K562 (cell line): ENCODE results near the gene SNCB.

ENCODE experiments used
- CREB1 ChIP-seq, 2 experiments: sonication (generic) in 1 of 2; formaldehyde crosslinking in 1 of 2; IDR thresholded peaks; 2 replicates each; pipeline versions ENCODE4 v1.6.1 to v1.8.0; 2012 to 2022; ENCODE audit warnings: inconsistent platforms in 1 of 2, mild to moderate bottlenecking in 1 of 2, missing genetic modification reagents in 1 of 2, moderate library complexity in 1 of 2
- FOXA1 ChIP-seq: fragments of 450-650 bp; IDR thresholded peaks from 2 replicates; pipeline ENCODE4 v1.6.1; 2016; ENCODE audit warnings: mild to moderate bottlenecking, borderline replicate concordance
- KLF1 ChIP-seq: fragments of 450-650 bp; IDR thresholded peaks from 2 replicates; pipeline ENCODE4 v1.6.1; 2016; ENCODE audit warnings: missing genetic modification characterization, missing compliant biosample characterization
- NCOA1 ChIP-seq: fragments of 450-650 bp; IDR thresholded peaks from 2 replicates; pipeline ENCODE4 v1.6.1; 2016; ENCODE audit warnings: low read depth
- POLR2AphosphoS5 ChIP-seq: IDR thresholded peaks from 2 replicates; pipeline ENCODE4 v1.6.1; 2011; ENCODE audit warnings: mild to moderate bottlenecking, low read depth, low read length, moderate library complexity; ENCODE audit not compliant: control insufficient read depth, insufficient read depth
- RBBP5 ChIP-seq: fragments of 200-600 bp; sonication (generic); IDR thresholded peaks from 2 replicates; pipeline ENCODE4 v1.6.1; 2012; ENCODE audit warnings: borderline replicate concordance, mild to moderate bottlenecking, low read length, control low read depth, inconsistent platforms; ENCODE audit not compliant: insufficient read depth, poor library complexity, severe bottlenecking
- SETDB1 ChIP-seq: IDR thresholded peaks from one replicate; pipeline ENCODE4 v1.6.1; 2012; ENCODE audit warnings: low read length, control low read depth, inconsistent platforms
- ZKSCAN1 ChIP-seq: fragments of 150-350 bp; IDR thresholded peaks from 2 replicates; pipeline ENCODE4 v1.6.1; 2016; ENCODE audit warnings: low read depth, low read length
- ZNF274 ChIP-seq: IDR thresholded peaks from 2 replicates; pipeline ENCODE4 v1.6.1; 2011; ENCODE audit warnings: low read depth, mild to moderate bottlenecking, low read length, moderate library complexity, borderline replicate concordance
- TF ChIP-seq, protein P1 (sequence below), 3 experiments: IDR thresholded peaks in 2 of 3; conservative IDR thresholded peaks in 1 of 3; 2 replicates each; pipeline ENCODE4 v1.5.1; 2011 to 2012; ENCODE audit warnings: low read length in 3 of 3, mild to moderate bottlenecking in 3 of 3, control low read depth in 2 of 3, improper control_type of control experiment in 1 of 3, inconsistent platforms in 1 of 3, low read depth in 1 of 3, mixed read lengths in 1 of 3, moderate library complexity in 1 of 3; ENCODE audit not compliant: insufficient read depth in 2 of 3
- TF ChIP-seq, protein P2 (sequence below): sonication (generic); formaldehyde crosslinking; IDR thresholded peaks from 2 replicates; pipeline ENCODE4 v1.8.1; 2022; ENCODE audit warnings: missing genetic modification reagents

DNA sequence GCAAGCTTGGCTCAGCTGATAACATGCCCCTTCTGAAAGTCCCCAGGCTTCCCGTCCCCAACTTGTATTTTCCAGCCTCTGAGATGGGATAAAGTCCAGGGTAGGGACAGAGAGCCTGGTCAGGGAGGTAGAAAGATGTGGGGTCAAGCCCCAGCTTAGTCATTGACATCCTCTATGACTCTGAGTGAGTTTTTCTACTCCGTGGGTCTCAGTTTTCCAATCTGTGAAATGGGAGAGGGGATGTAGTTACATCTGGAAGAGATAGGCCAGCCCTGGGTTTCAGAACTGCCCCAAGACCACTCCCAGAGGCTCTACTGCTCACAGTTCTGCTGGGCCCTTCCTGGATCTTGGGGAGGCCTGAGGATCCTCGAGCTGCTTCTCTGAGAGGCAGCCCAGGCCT lies 23.5 kb downstream of the SNCB start:
- TF ChIP-seq SETDB1 (no peak), FOXA1 (no peak), POLR2AphosphoS5 (no peak), RBBP5 (no peak), KLF1 (tag) (no peak), ZNF274 (no peak), CREB1 (IDR thresholded peaks at IDR 0.05) (no peak), CREB1 (CRISPR knock-in tag; IDR thresholded peaks at IDR 0.05) (no peak), NCOA1 (no peak), ZKSCAN1 (no peak)
- TF ChIP-seq, protein P1, sequence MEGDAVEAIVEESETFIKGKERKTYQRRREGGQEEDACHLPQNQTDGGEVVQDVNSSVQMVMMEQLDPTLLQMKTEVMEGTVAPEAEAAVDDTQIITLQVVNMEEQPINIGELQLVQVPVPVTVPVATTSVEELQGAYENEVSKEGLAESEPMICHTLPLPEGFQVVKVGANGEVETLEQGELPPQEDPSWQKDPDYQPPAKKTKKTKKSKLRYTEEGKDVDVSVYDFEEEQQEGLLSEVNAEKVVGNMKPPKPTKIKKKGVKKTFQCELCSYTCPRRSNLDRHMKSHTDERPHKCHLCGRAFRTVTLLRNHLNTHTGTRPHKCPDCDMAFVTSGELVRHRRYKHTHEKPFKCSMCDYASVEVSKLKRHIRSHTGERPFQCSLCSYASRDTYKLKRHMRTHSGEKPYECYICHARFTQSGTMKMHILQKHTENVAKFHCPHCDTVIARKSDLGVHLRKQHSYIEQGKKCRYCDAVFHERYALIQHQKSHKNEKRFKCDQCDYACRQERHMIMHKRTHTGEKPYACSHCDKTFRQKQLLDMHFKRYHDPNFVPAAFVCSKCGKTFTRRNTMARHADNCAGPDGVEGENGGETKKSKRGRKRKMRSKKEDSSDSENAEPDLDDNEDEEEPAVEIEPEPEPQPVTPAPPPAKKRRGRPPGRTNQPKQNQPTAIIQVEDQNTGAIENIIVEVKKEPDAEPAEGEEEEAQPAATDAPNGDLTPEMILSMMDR (IDR thresholded peaks at IDR 0.05 in 2 of 3, conservative IDR thresholded peaks at IDR 0.05 in 1 of 3; ENCODE audit: insufficient read depth in 2 of 3, low read depth in 1 of 3, low read length in 3 of 3): no peak
- TF ChIP-seq, protein P2, sequence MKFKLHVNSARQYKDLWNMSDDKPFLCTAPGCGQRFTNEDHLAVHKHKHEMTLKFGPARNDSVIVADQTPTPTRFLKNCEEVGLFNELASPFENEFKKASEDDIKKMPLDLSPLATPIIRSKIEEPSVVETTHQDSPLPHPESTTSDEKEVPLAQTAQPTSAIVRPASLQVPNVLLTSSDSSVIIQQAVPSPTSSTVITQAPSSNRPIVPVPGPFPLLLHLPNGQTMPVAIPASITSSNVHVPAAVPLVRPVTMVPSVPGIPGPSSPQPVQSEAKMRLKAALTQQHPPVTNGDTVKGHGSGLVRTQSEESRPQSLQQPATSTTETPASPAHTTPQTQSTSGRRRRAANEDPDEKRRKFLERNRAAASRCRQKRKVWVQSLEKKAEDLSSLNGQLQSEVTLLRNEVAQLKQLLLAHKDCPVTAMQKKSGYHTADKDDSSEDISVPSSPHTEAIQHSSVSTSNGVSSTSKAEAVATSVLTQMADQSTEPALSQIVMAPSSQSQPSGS (CRISPR knock-in tag): no peak
